HG03571 (cell line): ENCODE results near the gene DLGAP4.

Experiments
- ATAC-seq: cut with Tn5 transposase; IDR thresholded peaks from one replicate; pipeline ENCODE4 v1.9.1; 2021; ENCODE audit not compliant: unreplicated experiment

Gene DLGAP4

DNA sequence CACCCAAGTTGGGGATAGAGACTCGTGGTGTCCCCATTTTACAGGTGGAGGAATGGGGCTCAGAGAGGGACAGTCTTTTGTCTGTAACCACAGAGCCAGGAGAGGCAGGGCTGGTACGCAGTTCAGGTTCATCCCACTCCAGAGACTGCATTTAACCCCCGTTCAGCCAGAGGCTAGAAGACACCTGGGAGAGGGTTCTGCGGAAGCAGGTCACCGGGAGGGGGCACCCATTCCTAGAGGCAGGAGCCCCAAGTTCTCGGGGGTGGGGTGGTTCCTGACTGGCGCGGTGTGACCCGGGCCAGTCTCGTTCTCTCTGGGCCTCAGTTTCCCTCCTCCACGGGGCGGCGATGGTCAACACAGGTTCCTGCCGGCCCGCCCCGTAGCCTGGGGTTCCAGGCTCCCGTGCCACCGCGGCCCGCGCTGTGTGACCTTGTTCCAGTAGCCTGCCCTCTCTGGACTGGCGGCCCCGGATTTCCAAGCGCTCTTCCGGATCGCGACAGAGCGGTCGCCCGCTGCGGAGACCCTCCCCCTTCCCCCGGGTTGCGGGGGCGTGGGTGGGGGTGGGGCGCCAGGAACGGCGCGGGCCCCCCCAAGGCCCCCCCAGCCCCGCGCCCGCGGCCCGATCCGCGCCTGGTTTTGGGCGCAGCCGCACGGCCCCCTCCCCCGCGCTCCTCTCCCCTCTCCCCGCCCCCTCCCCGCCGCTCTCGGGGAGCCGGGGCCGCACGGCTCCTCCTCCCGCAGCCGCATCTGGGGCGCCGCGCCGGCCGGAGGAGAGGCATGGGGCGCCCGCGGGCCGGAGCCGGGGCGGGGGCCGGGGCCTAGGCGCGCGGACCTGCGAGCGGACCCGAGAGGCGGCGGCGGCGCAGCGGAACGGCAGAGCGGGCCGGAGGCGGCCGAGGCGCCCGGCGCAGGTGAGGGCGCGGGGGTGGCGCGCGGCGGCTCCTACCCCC lies at the start of gene DLGAP4:
Gene DLGAP4, plus strand, starts transcription at position 738 of the 950 bp plus-strand sequence. CDS start 125,379 bp downstream, outside the sequence.
- no peak for ATAC-seq

DNA sequence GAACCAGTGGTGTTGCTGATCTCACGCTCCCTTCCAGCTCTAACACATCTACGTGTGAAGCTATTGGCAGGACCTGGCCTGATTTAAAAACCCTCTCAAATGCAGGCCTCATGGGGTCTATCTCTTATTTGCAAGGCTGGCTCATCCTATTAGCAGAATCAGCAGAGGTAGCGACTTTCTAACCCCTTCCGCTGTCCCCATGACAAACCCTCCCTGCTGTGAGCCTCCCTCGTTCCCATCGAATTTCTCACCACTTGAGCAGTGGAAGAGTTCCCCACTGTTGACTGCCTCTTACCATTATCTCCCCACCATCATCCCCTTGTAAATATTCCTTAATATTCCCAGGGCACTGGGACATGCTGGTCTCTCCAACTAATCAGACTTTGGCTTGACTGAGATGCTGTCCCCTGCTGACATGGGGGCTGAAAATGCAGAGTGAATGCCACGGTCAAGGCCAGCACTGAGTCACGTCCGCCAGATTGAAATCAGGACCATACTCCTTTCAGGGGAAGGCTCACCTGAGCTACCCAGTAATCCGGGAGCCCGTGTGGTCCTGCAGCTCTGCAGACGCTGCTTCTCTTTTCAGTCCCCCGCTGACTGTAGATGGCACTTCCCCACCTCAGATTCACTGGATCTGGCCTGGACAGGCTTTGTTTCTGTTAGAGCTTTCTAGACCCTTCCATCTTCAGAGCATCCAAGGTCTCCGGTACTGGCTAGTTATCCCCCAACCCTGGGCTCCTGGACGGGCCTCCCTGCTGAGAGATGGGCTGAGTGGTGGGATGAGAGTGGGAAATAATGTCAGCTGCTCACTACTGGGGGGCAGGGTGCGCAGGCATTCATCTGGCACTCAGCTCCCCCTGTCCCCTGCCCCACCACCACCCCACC lies 46.7 kb upstream of the DLGAP4 start:
- no peak for ATAC-seq

DNA sequence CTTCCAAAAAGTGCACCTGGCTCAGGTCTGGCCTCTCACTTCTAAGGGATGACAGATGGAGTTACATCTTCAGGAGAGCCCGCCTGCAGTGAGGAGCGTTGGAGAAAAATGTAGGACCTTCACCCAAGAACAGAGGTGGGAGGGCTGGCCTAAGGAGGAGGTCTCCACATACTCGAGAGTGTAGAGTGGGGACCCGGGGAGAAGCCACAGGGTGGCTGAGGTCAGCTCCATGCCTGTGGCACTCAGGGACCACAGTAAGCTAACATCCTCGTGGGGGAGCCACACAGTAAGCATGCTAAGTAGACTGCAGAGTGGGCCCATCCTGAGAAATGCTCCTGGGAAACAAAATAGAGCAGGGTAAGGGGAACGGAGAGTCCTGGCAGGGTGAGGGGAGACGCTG lies 45.8 kb upstream of the DLGAP4 start:
- no peak for ATAC-seq

DNA sequence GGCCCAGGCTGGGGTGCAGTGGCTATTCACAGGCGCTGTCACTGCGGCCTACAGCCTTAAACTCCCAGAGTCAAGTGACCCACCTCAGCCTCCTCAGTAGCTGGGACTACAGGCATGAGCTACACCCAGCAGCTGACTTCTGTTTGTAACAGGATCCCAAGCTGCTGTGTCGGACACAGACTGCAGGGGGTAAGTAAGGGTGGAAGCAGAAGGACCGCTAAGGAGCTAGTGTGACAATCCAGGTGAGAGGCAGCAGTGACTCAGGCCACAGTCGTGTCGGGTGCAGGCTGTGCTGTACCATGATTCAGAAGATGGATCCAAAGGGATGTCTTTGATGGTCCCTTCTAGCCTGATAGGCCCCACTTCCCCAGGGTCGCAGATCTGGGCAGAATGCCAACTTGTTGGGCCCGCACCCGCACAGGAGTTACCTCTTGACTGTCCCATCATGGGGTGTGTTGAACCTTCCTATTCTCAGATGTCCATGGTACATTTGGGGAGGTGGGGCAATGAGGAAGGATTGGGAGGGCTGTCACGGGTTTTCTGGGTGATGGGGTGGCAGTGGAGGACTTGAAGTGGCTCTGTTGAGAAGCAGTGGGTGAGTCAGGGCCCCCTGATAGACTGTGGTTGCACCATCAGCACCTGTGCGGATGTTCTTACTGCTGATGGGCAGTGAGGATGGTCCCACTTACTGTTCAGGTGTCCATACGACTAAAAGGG lies 44.6 kb upstream of the DLGAP4 start:
- ATAC-seq: no peak

GRCh38 chr20:36262440-36262839 lies 43.7 kb upstream of the DLGAP4 start:
- no peak for ATAC-seq

DNA sequence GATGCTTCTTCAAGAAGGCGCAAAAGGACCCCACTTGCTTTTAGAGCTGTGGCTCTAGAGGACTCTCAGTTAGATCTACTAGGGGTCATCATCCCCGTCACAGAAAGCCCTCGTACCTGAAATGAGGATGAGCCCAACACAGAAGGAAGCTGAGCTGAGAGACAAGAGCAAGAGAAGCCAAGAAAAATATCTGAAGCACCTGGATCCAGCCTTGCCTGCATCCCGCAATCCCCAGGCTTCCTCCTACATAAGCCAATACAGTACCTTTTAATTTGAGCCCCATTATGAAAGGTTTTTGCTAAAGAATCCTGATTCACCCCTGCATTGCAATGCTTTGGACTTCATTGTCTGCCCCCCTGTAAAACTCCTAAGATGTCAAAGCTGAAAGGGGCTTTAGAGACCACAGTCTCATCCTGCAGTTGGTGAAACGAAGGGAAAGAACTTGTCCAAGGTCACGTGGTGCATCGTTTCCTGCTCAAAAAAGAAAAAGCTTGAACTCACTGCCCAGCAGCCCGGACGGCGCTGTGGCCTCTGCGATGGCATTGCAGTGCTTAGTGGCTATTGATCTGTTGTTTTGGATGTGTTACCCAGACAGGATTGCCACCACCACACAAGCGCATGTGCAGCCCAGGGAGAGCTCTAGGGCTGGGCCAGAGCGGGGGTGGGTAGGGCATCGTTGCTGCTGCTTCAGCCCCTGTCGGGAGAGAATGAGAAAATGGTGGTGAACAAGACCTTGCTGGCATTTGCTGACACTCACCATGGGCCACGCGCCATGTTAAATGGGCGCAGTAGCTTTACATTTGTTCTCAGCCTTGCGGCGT lies 41.5 kb upstream of the DLGAP4 start:
- ATAC-seq: no peak

GRCh38 chr20:36266189-36266588 lies 40.0 kb upstream of the DLGAP4 start:
- no peak for ATAC-seq

- ATAC-seq: no peak
These were observed 38.3 kb upstream of the DLGAP4 start for GRCh38 chr20:36267605-36268381.

- ATAC-seq: no peak
These were observed 37.4 kb upstream of the DLGAP4 start for GRCh38 chr20:36268440-36269342.

DNA sequence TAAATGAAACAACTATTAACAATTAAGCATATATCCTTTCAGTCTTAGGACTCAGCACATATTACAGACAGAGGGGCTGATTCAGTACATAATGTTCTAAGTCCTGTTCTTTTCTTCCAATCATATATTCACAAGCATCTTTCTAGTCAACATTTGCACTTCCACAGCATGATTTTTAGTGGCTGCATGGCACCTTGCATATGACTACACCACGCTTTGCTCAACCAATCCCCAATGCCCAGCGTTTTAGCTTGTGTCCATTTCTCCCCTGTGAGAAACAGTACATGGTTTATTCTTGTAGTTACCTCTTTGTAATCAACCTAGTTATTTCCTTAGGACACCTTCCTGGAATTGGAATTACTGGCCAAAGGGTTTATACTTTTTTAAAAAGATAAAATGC lies 36.6 kb upstream of the DLGAP4 start:
- no peak for ATAC-seq

DNA sequence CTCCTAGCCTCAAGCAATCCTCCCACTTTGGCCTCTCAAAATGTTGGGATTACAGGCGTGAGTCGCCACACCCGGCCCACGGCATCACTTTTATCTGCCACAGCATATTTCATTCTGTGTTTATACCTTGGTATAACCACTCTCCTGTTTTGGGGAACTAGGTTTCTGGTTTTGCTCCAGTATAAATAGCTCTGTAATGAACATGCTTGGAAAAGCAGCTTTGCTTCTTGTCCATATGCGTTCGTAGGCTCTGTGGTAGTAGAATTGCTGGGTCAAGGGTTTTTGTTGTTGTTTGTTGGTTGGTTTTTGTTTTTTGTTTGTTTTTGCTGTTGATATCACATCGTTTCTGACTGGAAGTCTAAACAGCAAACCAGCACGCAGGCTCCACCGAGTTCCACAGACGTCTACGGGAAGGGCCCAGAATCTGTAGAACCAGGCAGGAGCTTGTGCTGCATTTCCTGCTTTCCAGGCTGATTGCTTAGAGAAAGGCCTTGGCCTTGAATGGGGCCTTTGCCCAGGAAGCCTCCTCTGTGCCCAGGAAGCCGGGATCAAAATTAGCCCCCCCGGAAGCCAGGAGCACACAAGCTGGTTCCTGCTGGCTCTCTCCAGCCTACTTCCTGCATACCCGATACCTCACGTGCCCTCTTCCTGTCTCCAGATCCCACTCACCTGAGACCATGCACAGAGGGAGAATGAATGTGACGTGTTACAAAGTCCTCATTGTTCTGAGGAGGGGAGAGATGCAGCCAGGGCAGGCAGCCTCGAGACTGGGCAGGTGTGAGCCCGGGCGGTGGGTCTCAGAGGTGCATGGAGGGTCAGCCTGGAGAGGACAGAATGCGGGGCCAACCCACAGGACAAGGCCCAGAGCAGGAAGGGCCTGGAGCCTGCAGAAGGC lies 35.1 kb upstream of the DLGAP4 start:
- ATAC-seq: no peak

GRCh38 chr20:36271639-36272546 lies 34.2 kb upstream of the DLGAP4 start:
- ATAC-seq: no peak

GRCh38 chr20:36272547-36273220 lies 33.5 kb upstream of the DLGAP4 start:
- ATAC-seq: no peak

DNA sequence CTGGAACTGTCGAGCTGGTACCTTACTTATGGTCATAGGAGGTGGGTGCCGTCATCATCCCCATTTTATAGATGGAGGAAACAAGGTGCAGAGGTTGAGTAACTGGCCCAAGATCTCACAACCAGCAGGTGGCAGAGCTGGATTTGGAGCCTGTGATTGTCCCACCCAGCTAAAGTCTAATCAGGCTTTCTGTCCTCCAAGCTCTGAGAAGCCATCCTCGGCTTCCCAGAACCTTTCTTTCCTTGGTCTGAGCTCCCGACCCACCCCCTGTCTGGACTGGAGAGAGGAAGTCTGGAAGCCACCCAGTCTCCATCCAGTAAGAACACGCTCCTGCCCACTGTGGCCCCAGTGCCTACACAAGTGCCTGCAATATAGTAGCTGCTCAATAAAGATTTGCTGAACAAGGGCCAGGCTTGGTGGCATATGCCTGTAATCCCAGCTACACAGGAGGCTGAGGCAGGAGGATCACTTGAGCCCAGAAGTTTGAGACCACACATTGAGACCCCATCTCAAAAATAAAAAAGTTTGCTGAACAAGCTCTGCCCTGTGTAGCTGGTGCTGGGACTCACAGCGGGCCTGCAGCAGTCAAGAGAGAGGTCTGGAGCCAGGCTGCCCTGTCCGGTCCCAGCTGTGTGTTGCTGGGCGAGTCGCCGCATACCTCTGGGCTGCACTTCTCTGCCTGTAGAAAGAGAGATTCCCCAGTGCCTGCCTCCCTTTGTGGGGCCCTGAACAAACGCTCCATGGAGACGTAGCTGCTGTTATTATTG lies 32.5 kb upstream of the DLGAP4 start:
- ATAC-seq: no peak

GRCh38 chr20:36274181-36274841 lies 31.8 kb upstream of the DLGAP4 start:
- no peak for ATAC-seq
